H1 (cell line): ENCODE results near the gene GATA5. TPM values are rescaled to one million over a fixed set of nuclear protein-coding genes. Genes with fewer than 3 reads are reported as not detected.

ENCODE experiments used
- CTCF ChIA-PET: fragments of 300-600 bp; sonication (Branson Sonifier 250); formaldehyde crosslinking; loops from one replicate; lab custom pipeline; 2021; ENCODE audit not compliant: partially characterized antibody; lab: Charles Lee
- POLR2A ChIA-PET: fragments of 300-600 bp; sonication (Branson Sonifier 250); formaldehyde crosslinking; loops from one replicate; lab custom pipeline; 2021; ENCODE audit warnings: inconsistent platforms; ENCODE audit not compliant: partially characterized antibody; lab: Charles Lee
- DNase-seq, 2 experiments: peaks; one replicate each; pipeline versions ENCODE4 v3.0.0 to v3.0.0-alpha.2; 2010 to 2022; ENCODE audit warnings: low spot score in 2 of 2, low read depth in 1 of 2, mixed read lengths in 1 of 2
- FAIRE-seq: peaks from 2 replicates; lab custom pipeline; 2011; peaks lifted over from hg19 to GRCh38; lab: Jason Lieb, UNC
- H2AFZ ChIP-seq: 2 replicates; pipeline ENCODE4 v1.8.1; 2012; ENCODE audit warnings: low read length, inconsistent platforms
- H2AK5ac ChIP-seq: 2 replicates; pipeline ENCODE4 v1.6.1; 2013; ENCODE audit warnings: low read depth, low read length
- H2BK120ac ChIP-seq: replicated peaks from 2 replicates; pipeline ENCODE3; 2013; ENCODE audit warnings: low read depth, low read length, inconsistent platforms
- H2BK12ac ChIP-seq: 2 replicates; pipeline ENCODE4 v1.6.1; 2013; ENCODE audit warnings: low read depth, low read length
- H2BK15ac ChIP-seq: 2 replicates; pipeline ENCODE4 v1.6.1; 2013; ENCODE audit warnings: low read length
- H2BK20ac ChIP-seq: 2 replicates; pipeline ENCODE4 v1.6.1; 2013; ENCODE audit warnings: low read length
- H2BK5ac ChIP-seq: 2 replicates; pipeline ENCODE4 v1.6.1; 2013; ENCODE audit warnings: low read depth, low read length
- H3K14ac ChIP-seq: 2 replicates; pipeline ENCODE4 v1.6.1; 2013; ENCODE audit warnings: inconsistent platforms; ENCODE audit not compliant: insufficient read length
- H3K18ac ChIP-seq: 2 replicates; pipeline ENCODE4 v1.6.1; 2013; ENCODE audit warnings: low read length; ENCODE audit errors: extremely low read depth
- H3K23ac ChIP-seq: 2 replicates; pipeline ENCODE4 v1.6.1; 2013; ENCODE audit warnings: inconsistent platforms; ENCODE audit not compliant: insufficient read length
- H3K23me2 ChIP-seq: 2 replicates; pipeline ENCODE4 v1.6.1; 2013; ENCODE audit warnings: low read depth, low read length
- H3K27ac ChIP-seq: 2 replicates; pipeline ENCODE4 v1.6.1; 2011; ENCODE audit warnings: low read depth, low read length, inconsistent platforms
- H3K27me3 ChIP-seq, 4 experiments: replicated peaks in 1 of 4; 1 replicate in 1 of 4; 2 replicates in 3 of 4; pipeline versions ENCODE4 v1.6.1 to v1.8.1; 2011 to 2013; ENCODE audit warnings: low read length in 3 of 4, mild to moderate bottlenecking in 3 of 4, inconsistent platforms in 2 of 4, mixed read lengths in 2 of 4, moderate library complexity in 1 of 4; ENCODE audit not compliant: control insufficient read depth in 3 of 4, insufficient read depth in 3 of 4; ENCODE audit errors: extremely low read depth in 1 of 4
- H3K36me3 ChIP-seq, 4 experiments: 2 replicates each; pipeline versions ENCODE4 v1.6.1 to v1.8.1; 2011 to 2013; ENCODE audit warnings: mild to moderate bottlenecking in 4 of 4, low read length in 3 of 4, moderate library complexity in 2 of 4, control low read depth in 1 of 4, inconsistent platforms in 1 of 4; ENCODE audit not compliant: insufficient read depth in 4 of 4, control insufficient read depth in 2 of 4
- H3K4ac ChIP-seq: replicated peaks from 2 replicates; pipeline ENCODE3; 2013; ENCODE audit warnings: low read length, low read depth, mixed read lengths, inconsistent platforms; ENCODE audit not compliant: insufficient read length
- H3K4me1 ChIP-seq, 4 experiments: replicated peaks in 1 of 4; 1 replicate in 1 of 4; 2 replicates in 3 of 4; pipeline versions ENCODE4 v1.6.1 to v1.8.1; 2011 to 2013; ENCODE audit warnings: low read length in 3 of 4, inconsistent platforms in 2 of 4, mixed read lengths in 1 of 4; ENCODE audit not compliant: insufficient read depth in 4 of 4, control insufficient read depth in 3 of 4
- H3K4me2 ChIP-seq, 2 experiments: 2 replicates each; pipeline versions ENCODE4 v1.6.1 to v1.8.1; 2011 to 2013; ENCODE audit warnings: low read depth in 2 of 2, low read length in 2 of 2, control low read depth in 1 of 2, inconsistent platforms in 1 of 2, mild to moderate bottlenecking in 1 of 2; ENCODE audit not compliant: insufficient read depth in 1 of 2
- H3K4me3 ChIP-seq, 4 experiments: fragments of 200-600, 300-600 bp in 1 of 4; sonication (generic), shearing (Covaris generic), sonication (Bioruptor Twin) in 1 of 4; 2 replicates each; pipeline versions ENCODE4 v1.5.1 to v1.8.1; 2011 to 2016; ENCODE audit warnings: low read length in 4 of 4, low read depth in 3 of 4, control low read depth in 2 of 4, inconsistent platforms in 2 of 4, mild to moderate bottlenecking in 2 of 4, mixed read lengths in 1 of 4, moderate library complexity in 1 of 4; ENCODE audit not compliant: insufficient read depth in 2 of 4; ENCODE audit errors: extremely low read depth in 1 of 4
- H3K56ac ChIP-seq: replicated peaks from 2 replicates; pipeline ENCODE3; 2013; ENCODE audit warnings: low read depth, mild to moderate bottlenecking, mixed read lengths, low read length, inconsistent platforms; ENCODE audit not compliant: insufficient read length
- H3K79me1 ChIP-seq: 2 replicates; pipeline ENCODE4 v1.6.1; 2013; ENCODE audit warnings: low read depth, low read length, control low read depth
- H3K79me2 ChIP-seq, 2 experiments: 2 replicates each; pipeline versions ENCODE4 v1.6.1 to v1.8.1; 2012 to 2013; ENCODE audit warnings: low read length in 2 of 2, mild to moderate bottlenecking in 2 of 2, inconsistent platforms in 1 of 2; ENCODE audit not compliant: insufficient read depth in 2 of 2, control insufficient read depth in 1 of 2
- H3K9ac ChIP-seq, 4 experiments: replicated peaks in 1 of 4; 1 replicate in 1 of 4; 2 replicates in 3 of 4; pipeline versions ENCODE4 v1.6.1 to v1.8.1; 2011 to 2013; ENCODE audit warnings: low read depth in 3 of 4, low read length in 3 of 4, control low read depth in 2 of 4, mild to moderate bottlenecking in 2 of 4, moderate library complexity in 2 of 4, inconsistent platforms in 1 of 4; ENCODE audit errors: extremely low read depth in 1 of 4
- H3K9me3 ChIP-seq, 2 experiments: 2 replicates each; pipeline versions ENCODE4 v1.6.1 to v1.8.1; 2012 to 2013; ENCODE audit warnings: mild to moderate bottlenecking in 2 of 2, moderate library complexity in 2 of 2, control low read depth in 1 of 2, inconsistent platforms in 1 of 2, low read depth in 1 of 2, low read length in 1 of 2, mixed read lengths in 1 of 2; ENCODE audit not compliant: insufficient read depth in 2 of 2
- H4K20me1 ChIP-seq, 2 experiments: replicated peaks in 1 of 2; 2 replicates each; pipeline versions ENCODE3 to v1.8.1; 2011 to 2013; ENCODE audit warnings: inconsistent platforms in 2 of 2, low read length in 2 of 2, mild to moderate bottlenecking in 1 of 2; ENCODE audit not compliant: insufficient read depth in 2 of 2, control insufficient read depth in 1 of 2
- H4K5ac ChIP-seq: 2 replicates; pipeline ENCODE4 v1.6.1; 2013; ENCODE audit warnings: low read length, low read depth, mixed read lengths, inconsistent platforms; ENCODE audit not compliant: insufficient read length
- H4K8ac ChIP-seq: 2 replicates; pipeline ENCODE4 v1.8.0; 2013; ENCODE audit warnings: mild to moderate bottlenecking, moderate library complexity, low read length, inconsistent platforms; ENCODE audit not compliant: insufficient read depth; ENCODE audit errors: extremely low read depth
- H4K91ac ChIP-seq: replicated peaks from 2 replicates; pipeline ENCODE3; 2013; ENCODE audit warnings: low read length, mixed read lengths, inconsistent platforms; ENCODE audit not compliant: insufficient read length
- ATF2 ChIP-seq: IDR thresholded peaks from 2 replicates; pipeline ENCODE4 v1.6.1; 2012; ENCODE audit warnings: low read length, inconsistent platforms
- EGR1 ChIP-seq: IDR thresholded peaks from 2 replicates; pipeline ENCODE4 v1.6.1; 2011; ENCODE audit warnings: low read depth, low read length, borderline replicate concordance
- POLR2A ChIP-seq, 2 experiments: IDR thresholded peaks; 1 replicate in 1 of 2; 2 replicates in 1 of 2; pipeline ENCODE4 v1.6.1; 2011; ENCODE audit warnings: low read depth in 2 of 2, low read length in 2 of 2, mild to moderate bottlenecking in 2 of 2; ENCODE audit errors: control extremely low read depth in 1 of 2
- SRF ChIP-seq: IDR thresholded peaks from 2 replicates; pipeline ENCODE4 v1.6.1; 2011; ENCODE audit warnings: mild to moderate bottlenecking, low read depth, low read length, moderate library complexity
- ZNF274 ChIP-seq: IDR thresholded peaks from 2 replicates; pipeline ENCODE4 v1.7.0; 2012; ENCODE audit warnings: low read length, borderline replicate concordance; ENCODE audit errors: extremely low read depth
- WGBS, 2 experiments: shearing (Covaris generic) in 1 of 2; methylation state at CpG; one replicate each; pipeline versions ENCODE4 v1.1.6 to v1.1.7; 2013 to 2015; ENCODE audit warnings: low lambda C conversion rate in 2 of 2, mixed read lengths in 2 of 2, inconsistent platforms in 1 of 2, low coverage in 1 of 2, missing lambda C conversion rate in 1 of 2; ENCODE audit not compliant: insufficient replicate concordance in 2 of 2, insufficient coverage in 1 of 2, insufficient read length in 1 of 2; ENCODE audit errors: extremely low coverage in 1 of 2, missing lambda C conversion rate in 1 of 2; 5-methylcytosine and 5-hydroxymethylcytosine counted together
- polyA plus RNA-seq, 7 experiments: library from polyadenylated mRNA; depleted of rRNA in 3 of 7; stranded (reverse) in 5 of 7; unstranded in 2 of 7; fragments of >200 nt in 5 of 7; fragments of 200-250 nt in 2 of 7; gene quantifications; 1 replicate in 5 of 7; 2 replicates in 1 of 7; 4 replicates in 1 of 7; pipeline versions ENCODE4 v1.2.1 to v1.2.3, GENCODE V29; 2011 to 2013; ENCODE audit warnings: missing spikeins in 2 of 7, mixed read lengths in 2 of 7
- total RNA-seq: library from RNA; stranded (reverse); fragmentation: NEBNext Ultra II Directional; extraction: Animal tissue kit (Norgen Biotek cat#: 25700); gene quantifications from 2 replicates; pipeline ENCODE4 v1.2.1, GENCODE V29; 2021

The GATA5 gene
- total and polyA plus RNA-seq, 2 of the 8 experiments (the other 6 are each of a cell fraction or from before 2014, with no cell fraction given): 0.08 to 0.11 TPM

DNA sequence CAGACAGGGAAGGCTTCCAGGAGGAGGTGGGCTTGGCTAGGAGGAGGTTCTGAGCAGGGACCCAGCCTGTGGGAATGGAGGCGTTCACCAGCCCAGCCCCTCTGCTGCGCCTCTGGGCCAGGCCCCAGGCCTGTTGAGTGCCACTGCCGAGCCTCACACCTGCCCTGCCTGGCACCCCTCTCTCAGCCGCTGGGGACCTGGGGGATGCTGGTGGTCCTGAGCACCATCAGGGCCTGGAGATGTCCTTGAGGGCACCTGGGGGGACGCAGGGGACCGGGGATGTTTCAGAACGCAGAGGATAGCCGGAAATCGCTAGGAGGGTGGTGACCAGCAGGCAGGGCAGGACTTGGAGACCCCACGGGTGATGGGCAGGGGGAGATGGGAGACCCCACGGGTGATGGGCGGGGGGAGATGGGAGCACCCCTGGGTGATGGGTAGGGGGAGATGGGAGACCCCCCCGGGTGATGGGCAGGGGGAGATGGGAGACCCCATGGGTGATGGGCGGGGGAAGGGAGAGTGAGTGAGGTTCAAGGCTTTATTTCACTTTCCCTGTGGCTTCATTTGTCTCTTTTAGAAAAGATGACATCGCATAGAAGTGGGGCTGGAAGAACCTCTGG, 12.7 kb downstream of the GATA5 start:
- Histone ChIP-seq H3K4me2 (no peak overlapping the region), H2BK12ac (no peak overlapping the region), H4K91ac (no peak overlapping the region), H4K8ac (no peak overlapping the region), H3K9ac (no peak overlapping the region), H3K23ac (no peak overlapping the region), H3K36me3 (no peaks in the 10 kb centered on the region), H3K27ac (no peak overlapping the region), H2BK20ac (no peak overlapping the region), H3K56ac (no peak overlapping the region), H2AK5ac (no peak overlapping the region), H3K27me3 (no peaks in the 10 kb centered on the region), H4K5ac (no peak overlapping the region), H3K79me1 (no peaks in the 10 kb centered on the region; the same call in 1 of the 2 replicates), H4K20me1 (peaks cover 0 to 2% of the 10 kb centered on the region in 2 experiments), H3K9me3 (no peaks in the 10 kb centered on the region), H2BK15ac (no peak overlapping the region), H2AFZ (no peak overlapping the region), H3K79me2 (no peaks in the 10 kb centered on the region), H2BK120ac (no peak overlapping the region), H3K18ac (no peak overlapping the region), H3K4ac (no peak overlapping the region), H3K4me3 (no peak overlapping the region), H3K14ac (no peak overlapping the region), H3K4me1 (peaks cover 0 to 6% (median 2%) of the 10 kb centered on the region in 4 experiments; a peak in 1 of 7 replicates), H3K23me2 (no peaks in the 10 kb centered on the region)
- FAIRE-seq (no peak), DNase-seq (no peak)
- ChIA-PET POLR2A (no interaction called here), CTCF (interaction anchor here (0.6 to 1.3 kb wide), 3 partner anchors 49 to 113 kb away, joined by 3 read pairs; no protein-coding TSS in a partner anchor)
- WGBS, 2 experiments: 85% methylated on average over 14 of the region's 15 CpGs; no CpG with 5 or more reads in 1 of the 2 experiments
- no peak for TF ChIP-seq EGR1
- no peak for TF ChIP-seq SRF
- no peak for TF ChIP-seq ATF2
- no peak for TF ChIP-seq POLR2A (IDR thresholded peaks at IDR 0.05; ENCODE audit: control extremely low read depth in 1 of 2, low read depth in 2 of 2, low read length in 2 of 2)
- TF ChIP-seq ZNF274: no peak
- TF ChIP-seq, all 59 proteins: peak for 0
- H2BK5ac ChIP-seq: no peak overlapping the region
